Stimulated activated CD8-positive, alpha-beta memory T cell treated with anti-CD3 and anti-CD28 coated beads, Interleukin-4, amount 100 ng/mL, for 48 hours (primary cell): ENCODE results near the gene RNF41.
"Not testable (repeated sequence)": the region's sequence is repeated elsewhere in the genome, so short reads cannot be mapped to it uniquely, and the experiment has no call there.

ENCODE experiments used
- DNase-seq: peaks from one replicate; pipeline ENCODE4 v3.0.0-alpha.2; 2020

The RNF41 gene

DNA sequence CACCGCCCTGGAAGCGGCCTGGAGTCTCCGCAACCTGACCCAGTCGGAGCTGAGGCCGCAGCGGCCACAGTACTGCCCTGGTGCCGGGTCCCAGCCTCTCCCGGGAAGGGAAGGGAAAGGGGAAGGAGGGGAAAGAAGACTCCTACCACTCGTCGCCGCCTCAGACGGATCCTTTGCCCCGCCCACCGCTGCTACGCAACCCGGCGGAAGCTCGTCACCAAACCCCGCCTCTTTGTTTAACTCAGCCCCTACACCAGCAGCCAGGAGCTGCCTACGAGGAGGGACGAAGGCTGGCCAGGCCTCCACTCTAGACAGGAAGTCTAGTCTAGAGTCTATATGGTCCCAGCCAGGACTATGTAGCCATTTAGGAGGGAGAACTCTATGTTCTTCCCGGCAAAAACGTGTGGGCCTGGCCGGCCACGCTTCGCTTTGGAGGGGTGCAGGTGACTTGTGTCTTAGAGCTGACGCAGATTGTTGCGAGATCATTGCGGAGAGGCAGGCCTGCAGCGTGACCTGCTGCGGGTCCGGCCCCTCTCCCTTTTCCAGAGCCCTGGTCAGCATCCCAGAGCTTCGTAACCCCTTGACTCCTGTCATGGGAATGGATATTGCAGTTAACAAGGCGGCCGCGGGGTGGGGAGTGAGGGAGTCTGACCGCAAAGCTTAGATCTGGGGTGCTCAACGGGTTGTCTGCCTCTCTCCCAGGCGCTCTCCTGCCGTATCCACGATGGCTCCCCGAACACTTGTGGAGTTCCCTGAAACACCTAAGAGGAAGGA, at the start of gene RNF41:
RNF41 (minus strand) TSS at position 166 of the 774 bp plus-strand sequence. CDS start 7,875 bp downstream, outside the sequence.
- DNase-seq: peak; percentile 97

DNA sequence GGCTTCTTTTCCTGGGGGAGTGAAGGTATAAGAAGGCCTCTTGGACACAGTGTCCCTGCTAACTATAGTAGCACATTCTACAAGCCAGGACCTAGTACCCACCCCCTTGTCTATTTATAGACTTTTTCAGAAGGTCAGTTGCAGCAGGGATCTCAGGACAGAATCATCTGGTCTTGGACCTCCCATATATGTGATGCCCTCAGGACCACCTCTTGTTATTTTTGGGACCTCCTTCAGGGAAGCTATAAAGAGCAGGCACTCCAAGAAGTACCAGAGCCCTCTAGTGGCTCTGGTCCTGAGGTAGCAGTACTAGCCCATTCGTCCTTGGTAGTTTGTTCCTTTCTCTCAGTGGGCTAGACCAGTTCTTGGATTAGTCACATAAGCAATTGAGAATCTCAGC, 49.3 kb upstream of the RNF41 start:
- no peak for DNase-seq

DNA sequence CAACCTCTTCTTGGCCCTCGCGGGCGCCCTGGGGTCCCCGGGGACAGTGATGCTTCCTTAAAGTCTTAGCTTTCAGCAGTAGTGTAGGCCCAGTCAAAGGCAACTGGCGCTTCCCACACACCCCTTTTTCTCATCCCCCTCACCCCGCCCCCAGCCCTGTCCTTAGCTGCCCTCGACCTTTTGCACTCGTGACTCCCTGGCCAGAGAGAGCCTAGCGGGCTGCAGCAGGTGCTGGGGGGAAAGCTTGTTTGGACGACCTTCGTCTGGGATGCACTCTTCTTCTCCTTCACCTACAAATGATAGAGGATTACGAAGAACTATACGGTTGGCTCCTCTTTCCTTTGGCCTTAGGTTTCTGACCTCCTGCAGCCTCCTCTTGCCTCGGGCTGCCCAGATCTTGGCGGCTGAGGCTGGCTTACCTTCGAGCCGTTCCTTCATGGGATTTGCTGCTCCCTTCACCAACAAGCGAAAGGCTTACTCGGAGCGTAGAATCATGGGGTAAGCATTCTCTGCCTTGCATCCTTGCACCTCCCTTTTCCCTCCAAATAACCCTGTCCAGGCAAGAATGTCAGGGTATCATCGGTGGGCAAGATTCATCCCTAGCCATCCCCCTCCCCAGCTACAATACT, 45.8 kb upstream of the RNF41 start:
- DNase-seq: no peak

DNA sequence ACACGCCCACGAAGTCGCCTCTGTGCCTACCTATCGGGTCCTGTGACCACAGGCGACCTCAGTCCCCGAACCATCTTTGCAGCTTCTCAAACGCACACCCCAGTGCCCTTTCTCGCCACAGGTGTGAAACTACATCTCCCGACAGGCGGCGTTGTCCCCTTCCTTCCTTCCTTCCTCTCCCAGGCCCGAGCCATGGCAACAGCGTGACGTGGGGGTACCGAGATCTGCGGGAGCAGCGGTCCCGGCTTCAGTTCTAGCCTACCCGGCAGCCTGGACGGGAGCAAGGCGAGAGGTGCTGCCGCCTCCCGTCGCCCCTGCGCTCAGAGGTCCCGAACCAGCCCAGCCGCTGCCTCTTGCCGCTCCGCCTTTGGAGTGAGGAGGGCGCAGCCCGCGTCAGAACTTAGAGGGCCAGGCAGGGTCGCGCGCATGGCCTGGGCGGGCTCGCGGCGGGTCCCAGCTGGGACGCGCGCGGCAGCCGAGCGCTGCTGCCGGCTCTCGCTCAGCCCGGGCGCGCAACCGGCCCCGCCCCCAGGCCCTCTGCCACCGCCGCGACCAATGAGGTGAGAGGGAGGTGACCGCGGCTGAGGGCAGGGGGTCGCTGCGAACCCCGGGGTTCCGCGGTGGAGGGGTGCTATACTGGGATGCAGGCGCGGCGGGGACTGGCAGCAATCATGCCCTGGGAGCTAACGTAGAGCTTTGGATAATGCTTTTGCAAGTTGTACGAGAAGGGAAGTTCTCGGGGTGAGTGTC, 45.1 kb upstream of the RNF41 start, which contains the start of gene COQ10A:
COQ10A (plus strand) TSS at position 250 of the 750 bp plus-strand sequence; CDS start at position 427, 177 bp downstream.
- peak; percentile 90 for DNase-seq

DNA sequence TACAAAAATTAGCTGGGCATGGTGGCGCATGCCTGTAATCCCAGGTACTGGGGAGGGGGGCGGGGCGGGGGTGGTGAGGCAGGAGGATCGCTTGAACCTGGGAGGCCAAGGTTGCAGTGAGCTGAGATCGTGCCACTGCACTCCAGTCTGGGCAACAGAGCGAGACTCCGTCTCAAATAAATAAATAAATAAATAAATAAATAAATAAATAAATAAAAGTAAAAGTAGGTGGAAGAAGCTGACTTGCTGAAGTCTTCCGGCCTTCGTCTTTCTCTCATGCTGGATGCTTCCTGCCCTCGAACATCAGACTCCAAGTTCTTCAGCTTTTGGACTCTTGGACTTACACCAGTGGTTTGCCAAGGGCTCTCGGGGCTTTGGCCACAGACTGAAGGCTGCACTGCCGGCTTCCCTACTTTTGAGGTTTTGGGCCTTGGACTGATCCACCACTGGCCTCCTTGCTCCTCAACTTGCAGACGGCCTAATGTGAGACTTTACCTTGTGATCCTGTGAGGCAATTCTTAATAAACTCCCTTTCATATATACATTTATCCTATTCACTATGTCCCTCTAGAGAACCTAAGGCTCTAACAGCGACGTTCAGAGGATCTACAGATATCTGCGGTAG, 44.5 kb upstream of the RNF41 start:
- DNase-seq: not testable (repeated sequence)

DNA sequence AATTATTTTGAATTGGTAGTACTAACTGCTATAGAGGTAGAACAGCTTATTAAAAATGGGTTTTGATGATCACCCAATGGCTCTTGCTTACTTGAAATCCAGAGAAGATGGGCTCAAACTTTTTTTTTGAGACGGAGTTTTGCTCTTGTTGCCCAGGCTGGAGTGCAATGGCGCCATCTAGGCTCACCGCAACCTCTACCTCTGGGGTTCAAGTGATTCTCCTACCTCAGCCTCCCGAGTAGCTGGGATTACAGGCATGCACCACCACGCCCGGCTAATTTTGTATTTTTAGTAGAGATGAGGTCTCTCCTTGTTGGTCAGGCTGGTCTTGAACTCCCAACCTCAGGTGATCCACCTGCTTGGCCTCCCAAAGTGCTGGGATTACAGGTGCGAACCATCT, 41.2 kb upstream of the RNF41 start:
- DNase-seq: peak; percentile 40

DNA sequence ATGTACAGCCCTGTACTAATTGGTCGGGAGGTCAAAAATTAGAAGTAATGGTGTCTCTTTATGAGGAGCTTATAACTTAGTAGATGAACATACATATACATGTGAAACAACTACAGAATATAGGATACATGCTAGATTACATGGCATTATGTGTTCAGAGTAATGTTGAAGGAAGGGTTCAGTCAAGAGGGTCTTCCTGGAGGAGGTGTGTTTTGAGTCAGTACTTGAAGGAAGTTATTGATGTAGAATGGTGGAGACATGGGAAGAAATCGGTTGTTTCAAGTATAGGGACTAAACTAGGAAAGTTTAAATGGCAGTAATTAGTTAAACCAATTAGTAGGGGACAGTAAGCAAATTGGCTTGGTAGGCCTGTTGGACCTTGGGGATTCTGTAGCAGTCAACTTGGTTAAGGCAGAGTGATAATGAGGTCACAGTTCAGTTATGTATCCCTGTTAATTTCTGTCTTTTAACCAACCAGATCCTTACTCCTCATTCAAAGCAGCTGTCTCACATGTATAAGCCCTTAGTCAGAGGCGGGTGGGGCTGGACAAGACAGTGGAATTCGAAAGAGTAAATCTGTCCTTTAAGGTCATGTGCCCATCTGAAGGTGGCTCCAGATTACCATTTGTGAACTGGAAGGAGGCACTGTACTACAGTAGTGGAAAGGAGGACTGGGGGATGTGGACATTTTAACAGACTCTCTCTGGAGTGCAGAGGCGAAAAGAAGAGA, 39.9 kb upstream of the RNF41 start:
- no peak for DNase-seq

DNA sequence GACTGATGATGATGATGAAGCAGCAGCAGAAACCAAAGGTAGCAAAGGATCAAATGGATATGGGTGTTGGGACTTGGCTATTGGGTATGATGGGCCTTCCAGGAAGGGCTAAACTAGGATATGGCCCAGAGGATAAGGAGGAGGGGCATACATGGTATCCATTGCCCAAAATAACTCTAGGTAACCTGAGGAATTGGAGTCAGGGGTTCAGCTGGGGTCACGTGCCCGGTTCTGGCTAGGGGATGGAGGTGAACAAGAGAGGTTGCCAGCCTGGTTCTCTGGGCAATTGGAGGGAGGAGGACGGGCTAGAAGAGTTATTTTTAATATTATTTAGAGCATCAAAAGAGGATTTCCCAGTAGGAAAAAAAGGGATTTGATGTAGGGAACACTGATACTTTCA, 39.2 kb upstream of the RNF41 start:
- no peak for DNase-seq

DNA sequence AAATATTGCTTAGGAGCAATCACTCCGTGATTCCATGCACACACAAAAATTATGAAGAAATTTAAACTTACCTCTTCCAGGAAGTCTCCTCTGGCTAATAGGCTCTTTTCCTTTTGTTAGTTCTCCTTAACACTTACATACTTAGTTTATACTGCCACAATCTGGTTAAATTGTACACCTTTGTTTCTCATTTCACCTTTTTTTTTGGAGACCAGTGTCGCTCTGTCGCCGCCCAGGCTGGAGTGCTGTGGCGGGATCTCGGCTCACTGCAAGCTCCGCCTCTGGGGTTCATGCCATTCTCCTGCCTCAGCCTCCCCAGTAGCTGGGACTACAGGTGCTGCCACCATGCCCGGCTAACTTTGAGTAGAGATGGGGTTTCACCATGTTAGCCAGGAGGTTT, 38.7 kb upstream of the RNF41 start:
- no peak for DNase-seq

DNA sequence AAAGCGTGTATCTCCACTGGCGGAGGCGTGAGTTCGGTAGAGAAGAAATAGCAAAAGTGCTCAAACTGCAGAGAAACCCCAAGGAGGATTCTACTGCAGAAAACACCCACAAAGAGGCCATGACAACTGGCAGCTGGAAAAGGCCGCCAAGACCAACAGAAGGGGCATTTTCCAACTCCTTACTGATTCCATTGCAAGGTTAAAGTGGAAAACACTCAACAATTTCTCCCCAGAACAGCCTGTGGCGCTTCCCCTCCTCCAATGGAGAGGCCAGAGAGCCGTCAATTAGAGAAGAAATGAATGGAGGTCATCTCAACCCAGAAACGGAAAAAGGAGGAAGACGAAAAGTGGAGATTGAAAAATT, 37.1 kb upstream of the RNF41 start:
- no peak for DNase-seq

DNA sequence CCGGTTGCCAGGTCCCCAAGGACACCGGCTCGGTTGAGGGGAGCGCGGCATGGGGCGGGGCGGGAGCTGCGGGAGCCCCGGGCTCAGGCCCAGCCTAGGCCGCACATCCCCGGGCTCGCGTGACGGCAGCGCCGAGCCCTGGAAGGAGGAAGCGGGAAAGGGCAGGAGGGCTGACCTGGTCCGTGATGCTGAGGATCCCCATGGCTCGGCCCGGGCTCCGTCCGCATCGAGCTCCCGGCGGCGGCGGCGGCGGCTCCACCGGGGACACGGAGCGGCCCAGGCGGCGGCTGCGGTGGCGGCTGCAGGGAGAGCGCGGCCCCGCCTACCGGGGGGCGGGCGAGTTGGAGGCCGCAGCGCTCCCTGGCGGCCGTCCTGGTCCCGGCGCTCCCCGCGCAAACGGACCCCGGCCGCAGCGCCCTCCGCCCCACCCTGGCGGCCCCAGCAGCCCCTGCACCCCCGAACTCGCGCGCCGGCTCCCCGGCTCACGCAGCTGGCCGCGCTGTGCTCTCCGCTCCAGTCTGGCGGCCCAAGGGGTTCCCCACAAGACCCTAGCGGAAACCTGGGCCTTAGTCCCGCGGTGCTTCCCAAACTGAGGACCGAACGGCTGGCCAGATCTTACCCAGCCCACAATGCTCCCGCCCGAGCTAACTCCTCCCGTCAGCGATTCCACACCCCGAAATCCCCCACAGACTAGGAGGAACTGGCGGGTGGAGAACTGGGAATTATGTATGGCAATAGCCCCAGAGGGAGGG, 36.5 kb upstream of the RNF41 start, which contains the start of gene ANKRD52:
ANKRD52 (minus strand) TSS at position 317 of the 752 bp plus-strand sequence; CDS start at position 202, 115 bp downstream.
- DNase-seq: peak; percentile 83

DNA sequence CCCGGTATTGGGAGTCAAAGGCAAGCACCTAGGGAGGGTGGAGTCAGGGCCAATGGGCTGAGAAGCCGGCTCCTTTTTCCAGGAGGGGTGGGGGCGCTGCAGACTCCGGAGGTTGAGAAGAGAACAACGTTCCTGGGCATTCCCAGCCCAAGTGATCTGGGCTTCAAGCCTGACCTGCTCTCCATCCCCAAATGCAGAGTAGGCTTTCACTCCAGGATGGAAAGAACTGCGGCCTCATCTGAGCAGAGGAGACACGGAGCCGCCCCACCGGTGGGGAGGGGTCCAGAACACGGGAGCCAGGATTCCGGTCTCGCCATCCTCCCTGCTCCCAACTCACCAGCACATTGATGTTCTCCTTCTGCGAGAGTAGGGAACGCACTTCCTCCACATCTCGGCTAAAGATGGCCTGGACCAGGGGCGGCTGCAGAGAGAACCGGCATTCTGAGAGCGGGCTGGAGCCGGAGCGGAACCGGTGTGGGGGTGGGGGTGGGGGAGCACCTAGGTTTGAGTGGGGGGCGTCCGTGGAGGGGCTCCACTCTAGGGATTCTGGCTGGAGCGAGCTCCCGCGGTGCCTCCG, 35.9 kb upstream of the RNF41 start:
- DNase-seq: peak; percentile 30

DNA sequence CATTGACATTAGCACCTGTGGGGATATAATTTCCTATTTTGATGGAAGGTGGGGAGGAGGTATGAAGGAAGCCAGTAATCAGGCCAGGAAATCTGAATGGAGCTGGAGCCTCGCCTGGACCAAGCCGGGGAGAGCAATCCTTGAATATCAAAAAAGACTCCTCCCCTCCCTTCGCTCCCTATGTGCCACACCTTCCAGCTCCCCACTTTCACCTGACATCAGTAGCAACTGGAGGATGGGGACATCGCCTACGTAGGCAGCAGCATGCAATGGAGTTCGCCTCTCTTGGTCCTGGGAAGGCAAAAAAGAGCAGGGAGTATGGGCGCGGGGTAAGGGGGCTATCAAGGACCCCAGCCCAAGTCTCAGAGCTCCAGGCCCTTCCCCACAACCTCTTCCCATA, 35.3 kb upstream of the RNF41 start:
- no peak for DNase-seq

DNA sequence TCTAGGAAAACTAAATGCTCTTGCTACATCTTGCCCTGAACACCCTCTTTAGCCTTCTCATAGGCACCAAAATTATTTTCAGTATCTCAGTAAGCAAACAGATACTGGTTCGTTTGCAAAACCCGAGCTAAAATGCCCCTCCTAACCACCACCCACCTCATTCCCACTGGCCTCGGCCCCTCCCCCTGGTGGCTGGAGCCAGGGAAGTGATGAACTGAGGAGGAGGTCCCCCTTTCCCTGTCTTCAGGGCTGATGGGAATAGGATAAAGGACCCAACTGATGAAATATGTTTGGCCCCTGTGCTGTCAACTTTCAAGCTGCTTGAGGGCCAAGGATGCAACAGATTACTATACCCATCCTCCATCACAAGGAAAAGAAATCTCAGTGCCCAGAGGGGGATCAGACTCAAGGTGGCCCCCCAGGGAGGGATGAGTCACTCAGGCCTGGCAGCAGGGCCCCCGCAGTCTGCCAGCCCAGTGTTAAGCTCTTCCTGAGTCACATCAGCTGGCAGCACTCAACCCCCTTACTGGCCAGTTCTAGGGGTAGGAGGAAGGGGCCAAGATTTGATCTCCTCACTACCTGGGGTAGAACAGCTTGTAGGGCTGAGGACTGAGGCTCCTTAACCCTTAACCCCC, 34.7 kb upstream of the RNF41 start:
- no peak for DNase-seq

DNA sequence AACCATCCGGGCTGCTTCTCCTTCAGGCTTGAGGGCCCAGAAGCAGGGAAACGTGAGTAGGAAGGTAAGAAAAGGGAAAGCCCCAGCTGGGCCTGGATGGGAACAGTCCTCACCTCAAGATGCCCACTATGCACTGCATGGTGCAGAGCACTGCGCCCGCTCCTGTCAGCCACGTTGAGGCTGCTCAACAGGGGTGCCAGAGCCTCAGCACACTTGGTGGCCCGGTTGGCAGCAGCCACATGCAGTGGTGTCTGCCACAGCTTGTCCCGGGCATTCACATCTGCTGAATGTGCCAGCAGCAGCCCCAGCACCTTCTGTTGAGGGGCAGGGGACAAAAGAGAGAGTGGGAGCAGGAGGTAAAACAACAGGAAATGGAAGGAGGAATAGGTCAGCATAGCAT, 33.9 kb upstream of the RNF41 start:
- DNase-seq: no peak

DNA sequence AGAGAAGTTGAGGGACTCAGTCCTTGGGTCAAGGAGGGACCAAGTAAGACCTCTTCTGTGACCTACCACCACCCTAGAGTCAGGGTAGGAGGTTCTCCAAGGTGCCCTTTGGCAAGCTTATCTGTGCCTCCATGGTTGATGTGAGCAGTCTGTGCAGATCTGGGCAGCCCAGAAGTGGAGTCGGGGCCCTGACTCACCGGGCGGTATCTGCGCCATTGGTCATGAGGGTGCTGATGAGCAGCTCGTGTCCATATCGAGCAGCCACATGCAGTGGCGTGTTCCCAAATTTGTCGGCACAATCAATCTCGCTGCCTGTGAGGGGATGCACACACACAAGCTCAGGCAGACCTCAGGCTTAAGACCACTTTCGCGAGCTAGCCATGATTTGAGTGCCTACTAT, 31.4 kb upstream of the RNF41 start:
- no peak for DNase-seq

DNA sequence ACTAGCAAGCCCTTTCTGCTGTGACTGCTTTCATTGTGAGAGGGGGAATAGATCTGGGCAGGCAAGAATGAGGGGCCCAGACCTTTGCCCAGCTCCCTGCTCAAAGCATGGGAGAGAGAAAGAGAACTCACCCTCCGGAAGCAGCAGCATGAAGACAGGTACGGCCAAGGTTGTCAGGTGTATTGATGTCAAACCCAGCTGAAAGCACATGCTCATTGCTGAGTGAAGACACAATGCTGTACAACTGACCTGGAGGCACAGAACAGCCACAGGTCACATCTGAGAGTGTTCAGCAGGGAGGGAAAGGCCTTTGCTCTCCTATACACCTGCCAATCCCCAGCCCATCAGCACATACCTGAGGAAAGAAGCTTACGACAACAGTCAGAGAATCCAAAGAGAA, 30.9 kb upstream of the RNF41 start:
- no peak for DNase-seq

DNA sequence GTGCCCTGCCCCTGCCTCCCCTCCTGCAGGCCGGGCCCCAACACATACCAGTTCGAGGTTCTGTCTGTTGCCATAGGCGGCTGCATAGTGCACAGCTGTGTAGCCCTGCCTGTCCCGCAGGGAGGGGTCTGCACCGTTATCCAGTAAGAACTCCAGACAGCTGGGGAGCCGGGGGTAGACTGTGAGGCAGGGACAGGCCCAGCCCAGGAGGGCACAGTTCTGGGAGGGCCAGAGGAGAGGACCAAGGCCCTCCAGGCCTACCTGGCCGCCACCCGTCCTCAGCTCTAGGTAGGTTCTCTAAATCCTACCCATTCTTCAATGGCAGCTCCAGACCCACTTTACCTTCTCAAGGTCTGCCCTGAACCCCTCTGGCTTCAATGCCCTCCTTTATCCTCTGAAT, 27.0 kb upstream of the RNF41 start:
- DNase-seq: no peak

DNA sequence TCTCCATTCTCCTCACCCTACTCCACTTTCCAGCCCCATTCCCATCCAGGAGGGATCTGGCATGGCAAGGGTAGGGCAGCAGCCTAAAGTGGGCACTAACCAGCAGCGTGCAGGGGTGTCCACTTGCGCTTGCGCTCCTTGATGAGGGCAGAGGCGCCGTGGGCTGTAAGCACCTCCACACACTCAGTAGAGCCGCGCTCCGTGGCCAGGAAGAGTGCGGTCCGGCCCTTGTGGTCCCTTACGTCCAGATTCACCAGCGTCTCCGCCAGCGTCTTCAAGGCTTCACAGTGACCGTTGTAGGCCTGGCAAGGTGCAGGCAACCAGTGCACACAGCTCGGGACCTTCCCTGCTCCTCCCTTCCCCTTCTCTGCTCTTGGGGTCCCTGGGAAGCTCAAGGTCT, 26.2 kb upstream of the RNF41 start:
- no peak for DNase-seq

DNA sequence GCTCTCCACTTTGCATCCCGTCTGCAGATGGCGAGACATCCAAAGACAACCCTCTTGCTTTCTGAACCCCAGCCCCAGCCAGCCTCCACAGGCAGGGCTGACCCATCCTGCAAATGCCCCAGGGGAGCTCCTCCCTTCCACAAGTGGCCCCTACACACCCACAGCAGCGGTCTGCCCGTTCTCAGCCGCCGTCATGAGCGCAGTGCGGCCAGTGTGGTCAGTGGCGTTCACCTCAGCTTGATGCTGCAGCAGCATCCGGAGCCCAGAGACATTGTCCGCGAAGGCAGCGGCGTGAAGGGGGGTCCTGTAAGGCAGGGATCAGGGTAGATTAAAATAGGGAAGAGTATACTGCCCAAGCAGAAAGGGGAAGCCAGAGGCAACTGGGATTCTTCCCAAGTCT, 22.8 kb upstream of the RNF41 start:
- no peak for DNase-seq

DNA sequence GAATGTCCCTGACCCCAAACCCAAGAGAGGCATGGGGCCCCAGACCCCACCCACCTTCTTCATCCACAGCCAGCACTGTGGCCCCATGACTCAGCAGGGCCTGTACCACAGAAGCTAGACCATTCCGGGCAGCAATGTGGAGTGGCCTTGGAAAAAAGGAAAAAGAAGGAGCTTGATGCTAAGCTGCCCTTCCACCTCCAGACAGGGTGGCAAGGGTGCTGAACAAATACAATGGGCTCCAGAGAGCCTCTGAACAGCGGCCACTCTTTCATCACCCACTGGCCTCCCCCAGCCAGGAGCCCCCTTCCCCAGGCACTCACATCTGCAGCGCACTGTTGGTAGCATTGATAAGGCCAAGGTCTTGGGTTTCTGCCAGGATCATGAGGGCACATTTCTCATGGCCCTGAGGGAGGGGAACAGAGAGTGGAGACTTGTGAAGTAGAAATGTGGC, 22.0 kb upstream of the RNF41 start:
- DNase-seq: no peak
